Loucy (cell line): ENCODE data around the gene KXD1.

Experiments used
- H2AFZ ChIP-seq: fragments of 200-600 bp; sonication (generic); 2 replicates; pipeline ENCODE4 v1.6.0; 2016; ENCODE audit warnings: antibody characterized with exemption, mild to moderate bottlenecking, low read length, moderate library complexity
- H3F3A ChIP-seq: fragments of 200-600 bp; 2 replicates; pipeline ENCODE4 v1.6.0; 2016; ENCODE audit warnings: antibody characterized with exemption, low read depth, mild to moderate bottlenecking
- H3K27me3 ChIP-seq: fragments of 200-600 bp; sonication (generic); 2 replicates; pipeline ENCODE4 v1.6.1; 2014; ENCODE audit warnings: low read length, mild to moderate bottlenecking; ENCODE audit not compliant: insufficient read depth, poor library complexity, severe bottlenecking
- H3K36me3 ChIP-seq: fragments of 200-600 bp; sonication (generic); 2 replicates; pipeline ENCODE4 v1.6.1; 2016; ENCODE audit warnings: low read length; ENCODE audit not compliant: insufficient read depth
- H3K4me1 ChIP-seq: fragments of 200-600 bp; sonication (generic); 2 replicates; pipeline ENCODE4 v1.5.1; 2014; ENCODE audit warnings: low read length, mild to moderate bottlenecking; ENCODE audit not compliant: insufficient read depth, poor library complexity, severe bottlenecking
- H3K4me2 ChIP-seq: fragments of 200-600 bp; sonication (generic); 2 replicates; pipeline ENCODE4 v1.6.0; 2014; ENCODE audit warnings: antibody characterized with exemption, low read length, low read depth, mild to moderate bottlenecking; ENCODE audit not compliant: poor library complexity, severe bottlenecking
- H3K4me3 ChIP-seq: fragments of 200-600 bp; sonication (generic); 2 replicates; pipeline ENCODE4 v1.5.1; 2014; ENCODE audit warnings: low read length, mild to moderate bottlenecking, mixed read lengths; ENCODE audit not compliant: poor library complexity, severe bottlenecking
- H3K79me2 ChIP-seq: fragments of 200-600 bp; sonication (generic); 2 replicates; pipeline ENCODE4 v1.6.1; 2014; ENCODE audit warnings: low read length; ENCODE audit not compliant: insufficient read depth
- H3K9ac ChIP-seq: fragments of 200-600 bp; sonication (generic); 2 replicates; pipeline ENCODE4 v1.6.0; 2014; ENCODE audit warnings: mild to moderate bottlenecking, low read depth, low read length, moderate library complexity; ENCODE audit not compliant: poor library complexity, severe bottlenecking
- H3K9me2 ChIP-seq: fragments of 200-600 bp; sonication (generic); replicated peaks from 2 replicates; pipeline ENCODE4 v1.6.1; 2016; ENCODE audit warnings: low read depth, low read length, mixed read lengths
- H3K9me3 ChIP-seq: fragments of 200-600 bp; sonication (generic); 2 replicates; pipeline ENCODE4 v1.6.1; 2014; ENCODE audit warnings: mild to moderate bottlenecking, antibody characterized with exemption, low read length, low read depth; ENCODE audit not compliant: insufficient read depth
- H4K20me1 ChIP-seq: fragments of 200-600 bp; sonication (generic); 2 replicates; pipeline ENCODE4 v1.6.0; 2014; ENCODE audit warnings: antibody characterized with exemption, low read length, mild to moderate bottlenecking; ENCODE audit not compliant: insufficient read depth, poor library complexity, severe bottlenecking
- EZH2phosphoT487 ChIP-seq: fragments of 200-600 bp; IDR thresholded peaks from 2 replicates; pipeline ENCODE4 v1.6.1; 2018; ENCODE audit warnings: antibody characterized with exemption, mild to moderate bottlenecking, moderate library complexity, borderline replicate concordance
- TF ChIP-seq, protein P1 (sequence below): fragments of 200-600 bp; sonication (generic); conservative IDR thresholded peaks from 2 replicates; pipeline ENCODE4 v1.5.1; 2014; ENCODE audit warnings: mild to moderate bottlenecking, antibody characterized with exemption, low read length

Gene KXD1

GRCh38 chr19:18587561-18587960 lies 29.9 kb downstream of the KXD1 start:
- Histone ChIP-seq H2AFZ (no peak overlapping the region), H4K20me1 (peaks cover 4% of the 10 kb centered on the region), H3K9me3 (no peaks in the 10 kb centered on the region), H3K36me3 (no peaks in the 10 kb centered on the region), H3K79me2 (peaks cover 7% of the 10 kb centered on the region), H3K9me2 (no peaks in the 10 kb centered on the region), H3K4me2 (peak overlapping the region; percentile 87), H3K9ac (peak overlapping the region; percentile 76), H3K4me3 (peak overlapping the region; percentile 78), H3K27me3 (no peaks in the 10 kb centered on the region), H3K4me1 (peaks cover 13% of the 10 kb centered on the region), H3F3A (no peaks in the 10 kb centered on the region)
- no peak for TF ChIP-seq EZH2phosphoT487
- TF ChIP-seq, protein P1, sequence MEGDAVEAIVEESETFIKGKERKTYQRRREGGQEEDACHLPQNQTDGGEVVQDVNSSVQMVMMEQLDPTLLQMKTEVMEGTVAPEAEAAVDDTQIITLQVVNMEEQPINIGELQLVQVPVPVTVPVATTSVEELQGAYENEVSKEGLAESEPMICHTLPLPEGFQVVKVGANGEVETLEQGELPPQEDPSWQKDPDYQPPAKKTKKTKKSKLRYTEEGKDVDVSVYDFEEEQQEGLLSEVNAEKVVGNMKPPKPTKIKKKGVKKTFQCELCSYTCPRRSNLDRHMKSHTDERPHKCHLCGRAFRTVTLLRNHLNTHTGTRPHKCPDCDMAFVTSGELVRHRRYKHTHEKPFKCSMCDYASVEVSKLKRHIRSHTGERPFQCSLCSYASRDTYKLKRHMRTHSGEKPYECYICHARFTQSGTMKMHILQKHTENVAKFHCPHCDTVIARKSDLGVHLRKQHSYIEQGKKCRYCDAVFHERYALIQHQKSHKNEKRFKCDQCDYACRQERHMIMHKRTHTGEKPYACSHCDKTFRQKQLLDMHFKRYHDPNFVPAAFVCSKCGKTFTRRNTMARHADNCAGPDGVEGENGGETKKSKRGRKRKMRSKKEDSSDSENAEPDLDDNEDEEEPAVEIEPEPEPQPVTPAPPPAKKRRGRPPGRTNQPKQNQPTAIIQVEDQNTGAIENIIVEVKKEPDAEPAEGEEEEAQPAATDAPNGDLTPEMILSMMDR: no peak

GRCh38 chr19:18587962-18588610 lies 30.4 kb downstream of the KXD1 start:
- Histone ChIP-seq H3K9me3 (no peaks in the 10 kb centered on the region), H3F3A (no peaks in the 10 kb centered on the region), H2AFZ (peak overlapping the region; percentile 82), H3K4me1 (peaks cover 13% of the 10 kb centered on the region), H3K4me3 (peak overlapping the region; percentile 78), H3K9me2 (no peaks in the 10 kb centered on the region), H3K27me3 (no peaks in the 10 kb centered on the region), H3K79me2 (peaks cover 7% of the 10 kb centered on the region), H3K9ac (peak overlapping the region; percentile 76), H3K4me2 (peak overlapping the region; percentile 87), H3K36me3 (no peaks in the 10 kb centered on the region), H4K20me1 (peaks cover 4% of the 10 kb centered on the region)
- no peak for TF ChIP-seq EZH2phosphoT487
- TF ChIP-seq, protein P1: no peak

DNA sequence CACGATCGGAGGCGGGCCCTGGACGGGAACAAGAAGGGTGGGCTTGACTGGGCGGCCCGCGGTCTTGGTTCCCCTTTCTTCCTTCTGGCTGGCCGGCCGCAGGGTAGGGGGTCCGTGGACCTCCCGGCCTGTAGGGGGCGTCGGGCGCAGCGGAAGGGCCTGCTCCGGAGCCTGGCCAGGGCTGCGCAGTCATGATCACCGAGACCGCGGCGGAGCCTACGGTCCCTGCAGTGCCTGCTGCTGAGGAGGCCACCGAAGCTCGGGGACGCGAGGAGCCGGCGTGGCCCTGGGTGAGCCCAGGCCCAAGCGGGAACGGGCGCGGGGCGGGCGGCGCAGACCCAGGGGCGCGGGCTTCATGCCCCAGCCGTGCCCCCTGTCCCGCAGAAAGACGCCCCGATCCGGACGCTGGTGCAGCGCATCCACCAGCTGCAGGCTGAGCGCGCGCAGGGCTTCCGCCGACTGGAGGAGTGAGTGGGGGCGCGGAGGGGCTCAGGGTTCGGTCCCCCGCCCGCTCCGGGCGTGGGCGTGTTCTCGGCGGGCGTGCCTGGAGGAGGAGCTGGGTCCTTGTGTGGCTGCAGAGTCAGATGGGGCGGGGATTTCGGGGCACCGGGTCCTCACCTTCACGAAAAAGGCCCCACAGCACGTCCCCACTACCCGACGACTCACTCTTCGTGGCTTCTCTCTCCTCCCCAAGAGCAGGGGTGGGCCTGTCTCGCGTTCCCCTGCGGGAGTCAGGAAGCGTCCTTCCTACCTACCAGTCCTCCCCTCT lies 31.1 kb downstream of the KXD1 start, which contains the start of gene REX1BD:
Gene REX1BD, plus strand, starts transcription at position 188 of the 769 bp plus-strand sequence. Its CDS starts 4 bp downstream, at position 192.
- TF ChIP-seq, protein P1: peak; percentile 83
- TF ChIP-seq EZH2phosphoT487: no peak
- Histone ChIP-seq H4K20me1 (peaks cover 4% of the 10 kb centered on the region), H3K9me3 (no peaks in the 10 kb centered on the region), H3K36me3 (no peaks in the 10 kb centered on the region), H3K4me1 (peaks cover 13% of the 10 kb centered on the region), H3K9ac (peak within 1 kb of the TSS; percentile 76), H3F3A (no peaks in the 10 kb centered on the region), H3K4me2 (peak within 1 kb of the TSS; percentile 87), H2AFZ (peak within 1 kb of the TSS; percentile 82), H3K9me2 (no peaks in the 10 kb centered on the region), H3K4me3 (peak within 1 kb of the TSS; percentile 78), H3K79me2 (peaks cover 7% of the 10 kb centered on the region), H3K27me3 (no peaks in the 10 kb centered on the region)
